ENCODE results near the gene FGD3. TPM values are rescaled to one million over a fixed set of nuclear protein-coding genes. Genes with fewer than 3 reads are reported as not detected.

The FGD3 gene
- total RNA-seq, 4 donors from 2014 or later, result 0.92 to 1.3 (median 0.97) TPM

DNA sequence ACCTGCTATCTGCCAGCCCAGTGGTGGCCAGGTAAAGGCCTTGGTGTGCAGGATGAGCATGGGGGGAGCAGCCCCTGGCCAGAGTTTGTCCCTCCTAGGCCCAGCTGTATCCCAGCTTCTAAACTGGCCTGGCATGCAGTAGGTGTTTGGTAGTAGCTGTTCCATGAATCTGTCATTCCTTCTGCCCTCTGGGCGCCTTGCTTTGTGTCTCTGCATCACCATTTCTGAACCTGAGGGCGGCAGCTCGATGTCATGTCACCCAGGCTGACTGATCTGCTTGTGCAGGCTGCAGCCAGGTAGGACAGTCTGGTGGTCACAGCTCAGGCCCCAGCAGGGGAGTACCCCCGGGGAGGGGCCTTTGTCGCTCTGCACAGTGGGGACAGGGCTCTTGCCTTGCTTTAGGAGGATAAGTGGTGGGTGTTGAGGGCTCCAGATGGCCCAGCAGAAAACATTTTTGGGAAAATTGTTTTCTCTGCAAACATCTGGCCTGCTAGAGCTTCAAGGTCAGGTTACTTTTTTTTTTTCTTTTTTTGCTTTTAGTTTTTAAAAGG, 106.5 kb downstream of the FGD3 start:
- in situ Hi-C loops (cut with MboI; ENCODE audit: low sequenced_read_pairs in 4 of 4) (no loop called here), intact Hi-C loops (cut with DNase I; ENCODE audit: low total_unique reads) (no loop called here)
- Histone ChIP-seq H3K36me3 (no peaks in the 10 kb centered on the region), H3K9me3 (no peaks in the 10 kb centered on the region), H3K4me3 (no peak overlapping the region), H3K4me1 (no peaks in the 10 kb centered on the region), H3K27ac (no peak overlapping the region), H3K27me3 (no peaks in the 10 kb centered on the region)
- ATAC-seq, result no peak
- TF ChIP-seq POLR2A (IDR thresholded peaks at IDR 0.05), result no peak
- TF ChIP-seq, protein P1, sequence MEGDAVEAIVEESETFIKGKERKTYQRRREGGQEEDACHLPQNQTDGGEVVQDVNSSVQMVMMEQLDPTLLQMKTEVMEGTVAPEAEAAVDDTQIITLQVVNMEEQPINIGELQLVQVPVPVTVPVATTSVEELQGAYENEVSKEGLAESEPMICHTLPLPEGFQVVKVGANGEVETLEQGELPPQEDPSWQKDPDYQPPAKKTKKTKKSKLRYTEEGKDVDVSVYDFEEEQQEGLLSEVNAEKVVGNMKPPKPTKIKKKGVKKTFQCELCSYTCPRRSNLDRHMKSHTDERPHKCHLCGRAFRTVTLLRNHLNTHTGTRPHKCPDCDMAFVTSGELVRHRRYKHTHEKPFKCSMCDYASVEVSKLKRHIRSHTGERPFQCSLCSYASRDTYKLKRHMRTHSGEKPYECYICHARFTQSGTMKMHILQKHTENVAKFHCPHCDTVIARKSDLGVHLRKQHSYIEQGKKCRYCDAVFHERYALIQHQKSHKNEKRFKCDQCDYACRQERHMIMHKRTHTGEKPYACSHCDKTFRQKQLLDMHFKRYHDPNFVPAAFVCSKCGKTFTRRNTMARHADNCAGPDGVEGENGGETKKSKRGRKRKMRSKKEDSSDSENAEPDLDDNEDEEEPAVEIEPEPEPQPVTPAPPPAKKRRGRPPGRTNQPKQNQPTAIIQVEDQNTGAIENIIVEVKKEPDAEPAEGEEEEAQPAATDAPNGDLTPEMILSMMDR (IDR thresholded peaks at IDR 0.05 in 4 of 5, conservative IDR thresholded peaks at IDR 0.05 in 1 of 5), result no peak
- DNase-seq, result no peak

DNA sequence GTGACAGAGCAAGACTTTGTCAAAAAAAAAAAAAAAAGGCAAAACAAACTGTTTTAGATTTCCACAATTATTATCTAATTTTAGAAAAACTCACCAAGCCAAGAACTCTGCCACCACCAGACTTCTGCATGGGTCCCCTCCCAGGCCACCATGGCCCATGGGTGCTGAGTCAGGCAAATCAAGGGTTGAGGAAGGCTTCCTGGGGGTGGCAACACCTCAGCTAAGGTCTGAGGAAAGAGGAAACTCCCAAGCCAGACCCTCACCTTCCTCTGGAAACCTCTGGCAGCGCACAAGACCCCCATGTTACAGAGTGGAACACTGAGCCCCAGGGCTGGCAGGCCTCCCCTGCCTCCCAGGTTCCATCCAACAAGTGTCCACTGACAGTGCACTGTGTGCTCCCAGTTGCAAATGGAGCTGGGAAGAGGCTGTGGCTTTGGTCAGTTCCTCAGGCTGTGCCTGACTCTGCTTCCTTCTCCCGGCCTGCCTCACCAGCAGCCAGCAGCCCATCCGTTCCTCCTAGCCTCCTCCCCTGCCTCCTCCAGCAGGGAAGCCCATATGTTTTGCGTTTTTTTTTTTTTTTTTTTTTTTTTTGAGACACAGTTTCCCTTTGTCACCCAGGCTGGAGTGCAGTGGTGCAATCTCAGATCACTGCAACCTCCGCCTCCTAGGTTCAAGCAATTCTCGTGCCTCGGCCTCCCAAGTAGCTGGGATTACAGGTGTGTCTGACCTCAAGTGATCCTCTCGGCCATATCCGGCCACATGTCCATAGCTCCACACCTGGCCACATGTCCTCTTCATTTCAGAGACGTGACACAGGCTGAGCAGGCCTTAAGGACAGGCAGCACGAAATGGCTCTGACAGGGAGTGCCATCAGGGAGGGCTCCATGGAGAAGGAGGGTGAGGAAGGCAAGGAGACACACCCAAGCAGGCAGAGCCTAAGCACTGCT, 107.7 kb downstream of the FGD3 start:
- no peaks in the 10 kb centered on the region for H3K36me3 ChIP-seq
- no peak overlapping the region for H3K27ac ChIP-seq
- no peak overlapping the region for H3K4me3 ChIP-seq
- peaks cover 0 to 5% of the 10 kb centered on the region in 2 donors for H3K4me1 ChIP-seq
- in situ Hi-C loops (cut with MboI; ENCODE audit: low sequenced_read_pairs in 4 of 4) (no loop called here), intact Hi-C loops (cut with DNase I; ENCODE audit: low total_unique reads) (no loop called here)
- ATAC-seq, result no peak
- H3K27me3 ChIP-seq, result peaks cover 3 to 10% (median 5%) of the 10 kb centered on the region in 3 donors
- DNase-seq, result no peak
- no peaks in the 10 kb centered on the region for H3K9me3 ChIP-seq
- TF ChIP-seq POLR2A (IDR thresholded peaks at IDR 0.05), result no peak
- TF ChIP-seq, protein P1 (IDR thresholded peaks at IDR 0.05 in 4 of 5, conservative IDR thresholded peaks at IDR 0.05 in 1 of 5), result no peak

DNA sequence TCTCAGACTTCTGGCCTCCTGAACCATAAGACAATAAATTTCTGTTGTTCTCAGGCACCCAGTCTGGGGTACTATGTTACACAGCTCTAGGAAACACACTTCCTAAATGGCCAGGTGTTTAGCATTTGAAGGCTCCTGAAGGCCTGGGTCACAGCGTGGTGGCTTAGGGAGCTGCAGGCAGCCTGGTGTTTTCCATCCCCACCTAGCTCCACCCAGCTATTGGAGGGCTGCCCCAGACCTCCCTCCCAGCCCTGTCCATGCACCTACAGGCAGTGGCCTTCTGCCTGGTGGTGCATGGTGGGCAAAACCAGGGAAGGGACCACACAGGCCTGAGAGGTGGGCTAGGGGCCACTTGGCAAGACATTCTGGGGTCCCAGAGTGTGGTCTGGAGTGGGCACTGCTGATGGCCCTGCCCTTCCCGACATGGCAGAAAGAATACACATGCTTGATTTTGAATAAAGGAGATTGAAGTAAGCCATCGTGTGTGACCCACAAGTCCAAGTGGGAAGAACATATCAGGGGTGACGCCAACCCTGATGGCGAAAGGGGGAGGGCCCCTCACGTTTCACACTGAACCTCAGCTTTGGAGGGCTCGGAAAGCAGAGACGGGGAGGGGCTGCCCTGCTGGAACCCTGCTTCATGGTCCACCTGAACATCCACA, 109.8 kb downstream of the FGD3 start:
- no peak for TF ChIP-seq POLR2A (IDR thresholded peaks at IDR 0.05)
- TF ChIP-seq, protein P1 (IDR thresholded peaks at IDR 0.05 in 4 of 5, conservative IDR thresholded peaks at IDR 0.05 in 1 of 5), result no peak
- no peak for DNase-seq

DNA sequence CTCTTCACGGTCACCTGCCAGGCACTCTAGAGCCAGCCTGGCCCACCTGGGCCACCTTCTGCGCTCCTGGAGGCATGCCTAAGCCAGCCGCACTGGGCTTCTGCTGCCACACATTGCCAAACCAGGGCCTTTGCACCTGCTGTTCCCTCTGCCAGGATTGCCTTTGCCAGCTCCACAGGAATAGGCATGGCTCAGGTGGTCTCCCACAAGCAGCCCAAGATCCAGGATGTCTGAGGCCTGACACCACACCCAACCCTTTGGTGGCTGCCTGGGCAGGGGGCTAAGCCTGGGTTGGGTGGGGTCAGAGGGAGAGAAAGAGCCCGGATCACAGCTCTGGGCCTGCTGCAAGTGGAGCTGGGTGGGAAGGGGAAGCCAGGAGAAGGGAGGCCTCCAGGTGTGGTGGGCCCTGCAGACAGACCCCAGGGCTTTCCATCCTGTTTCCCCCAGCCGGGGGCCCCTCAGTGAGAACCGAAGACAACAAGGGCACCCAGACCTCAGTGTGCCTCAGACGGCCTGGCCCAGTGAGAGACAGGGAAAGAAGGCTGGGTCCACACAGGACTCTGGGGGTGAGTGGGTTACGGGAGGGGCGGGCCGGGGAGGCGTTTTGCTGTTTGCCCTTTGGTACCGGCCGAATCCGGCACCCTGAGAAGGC, 110.5 kb downstream of the FGD3 start:
- H3K27ac ChIP-seq, result no peak overlapping the region
- peak in 1 of 2 donors; percentile 3 for ATAC-seq
- in situ Hi-C loops (cut with MboI; ENCODE audit: low sequenced_read_pairs in 4 of 4), result no loop called here
- TF ChIP-seq POLR2A (IDR thresholded peaks at IDR 0.05), result no peak
- TF ChIP-seq, protein P1 (IDR thresholded peaks at IDR 0.05 in 4 of 5, conservative IDR thresholded peaks at IDR 0.05 in 1 of 5), result no peak
- intact Hi-C loops (cut with DNase I; ENCODE audit: low total_unique reads), result no loop called here
- no peaks in the 10 kb centered on the region for H3K36me3 ChIP-seq
- H3K4me3 ChIP-seq, result peak overlapping the region in 2 of 4 donors; percentile 48 to 53
- no peak for DNase-seq
- H3K9me3 ChIP-seq, result no peaks in the 10 kb centered on the region
- H3K27me3 ChIP-seq, result peaks cover 5 to 11% (median 5%) of the 10 kb centered on the region in 3 donors
- H3K4me1 ChIP-seq, result peaks cover 0 to 5% of the 10 kb centered on the region in 2 donors

More for the DNA sequence above, 109.8 kb downstream of the FGD3 start:
- no peak overlapping the region for H3K4me3 ChIP-seq
- no peaks in the 10 kb centered on the region for H3K9me3 ChIP-seq
- ATAC-seq, result no peak
- no peak overlapping the region for H3K27ac ChIP-seq
- intact Hi-C loops (cut with DNase I; ENCODE audit: low total_unique reads), result no loop called here
- in situ Hi-C loops (cut with MboI; ENCODE audit: low sequenced_read_pairs in 4 of 4), result no loop called here
- peaks cover 0 to 5% of the 10 kb centered on the region in 2 donors for H3K4me1 ChIP-seq
- H3K36me3 ChIP-seq, result no peaks in the 10 kb centered on the region
- H3K27me3 ChIP-seq, result peaks cover 5 to 11% (median 5%) of the 10 kb centered on the region in 3 donors
